GM12875 (cell line): Measurements from ENCODE around the gene PEA15.

Experiments
- H3K4me3 ChIP-seq: one replicate; pipeline ENCODE4 v1.5.1; 2011; ENCODE audit warnings: low read depth, low read length, control low read depth
- TF ChIP-seq, protein P1 (sequence below): IDR thresholded peaks from 2 replicates; pipeline ENCODE4 v1.5.1; 2011; ENCODE audit warnings: low read depth, mild to moderate bottlenecking, control low read depth, inconsistent platforms, low read length, moderate library complexity, borderline replicate concordance; ENCODE audit not compliant: insufficient read depth

The PEA15 gene, protein sequence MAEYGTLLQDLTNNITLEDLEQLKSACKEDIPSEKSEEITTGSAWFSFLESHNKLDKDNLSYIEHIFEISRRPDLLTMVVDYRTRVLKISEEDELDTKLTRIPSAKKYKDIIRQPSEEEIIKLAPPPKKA

DNA sequence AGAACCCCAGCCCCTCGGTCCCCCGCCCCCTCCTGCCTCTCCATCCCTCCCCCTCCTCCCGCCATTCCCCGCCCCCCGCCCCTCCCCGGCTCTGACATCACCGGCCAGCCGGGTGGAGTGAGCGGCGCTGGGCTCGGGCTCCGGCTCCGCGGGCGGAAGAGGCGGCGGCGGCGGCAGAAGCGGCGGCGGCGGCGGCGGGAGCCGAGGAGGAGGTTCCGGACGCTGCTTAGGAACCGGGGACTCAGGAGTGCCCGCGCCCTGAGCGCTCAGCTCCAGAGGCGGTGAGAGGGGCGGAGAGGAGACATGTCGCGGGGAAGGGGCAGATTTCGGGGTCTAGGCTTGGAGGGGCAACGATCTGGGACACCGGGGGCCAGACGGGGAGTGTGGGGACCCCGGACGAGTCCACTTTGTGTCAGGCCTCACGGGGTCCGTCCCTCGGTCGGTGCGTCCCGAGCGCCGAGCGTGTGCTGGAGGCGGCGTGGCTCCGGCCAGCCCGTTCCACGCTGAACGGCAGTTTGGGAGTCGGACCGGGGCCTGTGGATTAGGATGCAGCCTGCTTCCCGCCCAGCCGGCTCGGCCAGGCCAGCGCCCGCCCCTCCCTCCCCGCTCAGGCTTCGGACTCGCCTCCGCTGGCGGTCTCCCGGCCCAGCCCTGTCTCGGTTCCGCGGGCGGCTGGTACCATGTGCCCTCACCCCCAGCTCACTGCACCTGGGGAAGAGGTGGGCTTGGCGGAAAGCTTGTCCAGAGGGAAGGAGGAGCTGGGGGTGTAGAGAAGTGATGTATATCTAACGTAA lies at the start of gene PEA15:
Gene PEA15, plus strand, starts transcription at position 143 of the 794 bp plus-strand sequence. CDS start 6,161 bp downstream, outside the sequence.
- TF ChIP-seq, protein P1, sequence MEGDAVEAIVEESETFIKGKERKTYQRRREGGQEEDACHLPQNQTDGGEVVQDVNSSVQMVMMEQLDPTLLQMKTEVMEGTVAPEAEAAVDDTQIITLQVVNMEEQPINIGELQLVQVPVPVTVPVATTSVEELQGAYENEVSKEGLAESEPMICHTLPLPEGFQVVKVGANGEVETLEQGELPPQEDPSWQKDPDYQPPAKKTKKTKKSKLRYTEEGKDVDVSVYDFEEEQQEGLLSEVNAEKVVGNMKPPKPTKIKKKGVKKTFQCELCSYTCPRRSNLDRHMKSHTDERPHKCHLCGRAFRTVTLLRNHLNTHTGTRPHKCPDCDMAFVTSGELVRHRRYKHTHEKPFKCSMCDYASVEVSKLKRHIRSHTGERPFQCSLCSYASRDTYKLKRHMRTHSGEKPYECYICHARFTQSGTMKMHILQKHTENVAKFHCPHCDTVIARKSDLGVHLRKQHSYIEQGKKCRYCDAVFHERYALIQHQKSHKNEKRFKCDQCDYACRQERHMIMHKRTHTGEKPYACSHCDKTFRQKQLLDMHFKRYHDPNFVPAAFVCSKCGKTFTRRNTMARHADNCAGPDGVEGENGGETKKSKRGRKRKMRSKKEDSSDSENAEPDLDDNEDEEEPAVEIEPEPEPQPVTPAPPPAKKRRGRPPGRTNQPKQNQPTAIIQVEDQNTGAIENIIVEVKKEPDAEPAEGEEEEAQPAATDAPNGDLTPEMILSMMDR, result no peak
- H3K4me3 ChIP-seq, result peak within 1 kb of the TSS; percentile 100

DNA sequence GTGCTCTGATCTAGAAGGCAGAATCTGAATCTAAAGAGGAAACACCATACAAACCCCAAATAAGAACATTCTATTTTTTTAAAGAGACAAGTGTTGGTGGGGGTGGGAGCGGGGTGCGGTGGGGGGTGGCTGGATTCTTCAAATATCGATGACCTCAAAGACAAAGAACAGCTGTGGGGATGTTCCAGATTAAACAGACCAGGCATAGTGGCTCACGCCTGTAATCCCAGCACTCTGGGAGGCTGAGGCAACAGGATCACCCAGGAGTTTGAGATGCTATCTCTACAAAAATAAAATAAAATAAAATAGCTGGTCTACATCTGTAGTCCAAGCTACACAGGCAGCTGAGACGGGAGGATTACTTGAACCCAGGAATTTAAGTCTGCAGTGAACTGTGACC lies 48.8 kb upstream of the PEA15 start:
- no peak overlapping the region for H3K4me3 ChIP-seq
- TF ChIP-seq, protein P1, result no peak

DNA sequence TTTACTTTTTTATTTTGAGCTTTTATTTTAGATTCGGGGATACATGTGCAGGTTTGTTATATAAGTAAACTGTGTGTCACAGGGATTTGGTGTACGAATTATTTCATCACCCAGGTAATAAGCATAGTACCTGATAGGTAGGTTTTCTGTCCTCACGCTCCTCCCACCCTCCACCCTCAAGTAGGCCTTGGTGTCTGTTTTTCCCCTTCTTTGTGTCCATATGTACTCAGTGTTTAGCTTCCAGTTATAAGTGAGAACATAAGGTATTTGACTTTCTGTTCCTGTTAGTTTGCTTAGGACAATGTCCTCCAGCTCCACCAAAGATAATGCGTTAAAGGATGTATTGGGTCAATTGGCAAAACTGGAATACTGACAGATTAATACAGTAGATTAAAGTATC lies 48.0 kb upstream of the PEA15 start:
- no peak overlapping the region for H3K4me3 ChIP-seq
- TF ChIP-seq, protein P1, result no peak

DNA sequence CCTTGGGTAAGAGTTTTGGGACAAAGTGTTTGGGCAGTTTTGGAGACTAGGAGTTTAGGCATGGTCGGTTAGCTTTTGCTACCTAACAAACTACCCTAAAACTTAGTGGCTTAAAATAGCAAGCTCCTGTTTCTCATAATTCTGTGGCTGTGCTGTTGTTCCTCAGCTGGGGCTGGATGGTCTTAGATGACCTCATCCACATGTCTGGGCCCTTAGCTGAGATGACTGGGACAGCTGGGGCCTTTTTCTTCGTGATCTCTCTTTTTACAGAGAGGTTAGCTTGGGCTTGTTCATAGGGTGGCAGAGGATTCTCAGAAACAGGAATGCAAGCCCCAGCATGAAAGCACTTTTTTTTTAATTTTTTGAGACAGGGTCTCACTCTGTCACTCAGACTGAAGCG lies 47.2 kb upstream of the PEA15 start:
- TF ChIP-seq, protein P1, result no peak
- no peak overlapping the region for H3K4me3 ChIP-seq

DNA sequence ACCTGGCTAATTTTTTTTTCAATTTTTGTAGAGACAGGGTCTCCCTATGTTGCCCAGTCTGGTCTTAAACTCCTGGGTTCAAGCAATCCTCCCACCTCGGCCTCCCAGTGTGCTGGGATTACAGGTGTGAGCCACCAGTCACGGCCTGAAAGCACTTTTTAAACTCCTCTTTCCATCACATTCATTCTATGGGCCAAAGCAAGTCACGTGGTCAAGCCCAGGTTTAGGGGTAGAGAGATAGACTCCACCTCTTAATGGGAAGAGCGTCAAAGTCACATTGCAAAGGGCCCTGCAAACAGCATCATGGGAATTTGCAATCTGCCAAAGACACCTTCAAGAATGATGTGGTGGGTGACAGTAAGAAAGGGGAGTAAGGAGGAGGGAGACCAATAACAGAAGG lies 46.6 kb upstream of the PEA15 start:
- TF ChIP-seq, protein P1, result no peak

DNA sequence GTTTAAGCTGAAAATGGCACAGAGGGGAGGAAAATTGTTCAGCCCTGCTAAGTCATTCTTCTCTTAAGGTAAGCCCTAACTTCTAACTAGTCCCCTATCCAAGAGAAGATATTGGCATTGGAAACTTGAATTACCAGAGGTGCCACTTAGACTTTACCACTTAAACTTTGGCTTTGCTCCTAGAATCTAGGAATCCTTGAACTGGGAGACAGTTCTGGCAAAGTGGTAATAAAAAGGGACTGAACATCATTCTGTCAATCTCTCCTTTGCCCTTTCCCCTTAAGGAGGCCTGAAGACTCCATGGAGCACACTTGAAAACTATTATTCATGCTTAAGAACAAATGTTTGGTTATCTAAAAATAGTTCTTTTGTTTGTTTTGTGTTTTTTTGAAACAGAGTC lies 45.3 kb upstream of the PEA15 start:
- TF ChIP-seq, protein P1, result no peak
- no peak overlapping the region for H3K4me3 ChIP-seq

More for the DNA sequence above, 46.6 kb upstream of the PEA15 start:
- H3K4me3 ChIP-seq, result no peak overlapping the region
